Thyroid gland (tissue), 4 donors: ENCODE measurements around the gene CAGE1.

Experiments
- POLR2A ChIP-seq, 2 donors: fragments of 450-650 bp; IDR thresholded peaks; one replicate each; pipeline ENCODE4 v1.6.1; 2017; ENCODE audit warnings: antibody characterized with exemption in 2 of 2, mild to moderate bottlenecking in 2 of 2, moderate library complexity in 1 of 2
- TF ChIP-seq, protein P1 (sequence below), 6 experiments: fragments of 200-600 bp in 3 of 6; fragments of 450-650 bp in 3 of 6; sonication (generic) in 3 of 6; IDR thresholded peaks; one replicate each; pipeline ENCODE4 v1.5.1; 2016 to 2019; ENCODE audit warnings: antibody characterized with exemption in 6 of 6, mild to moderate bottlenecking in 2 of 6, inconsistent platforms in 1 of 6, moderate library complexity in 1 of 6

DNA sequence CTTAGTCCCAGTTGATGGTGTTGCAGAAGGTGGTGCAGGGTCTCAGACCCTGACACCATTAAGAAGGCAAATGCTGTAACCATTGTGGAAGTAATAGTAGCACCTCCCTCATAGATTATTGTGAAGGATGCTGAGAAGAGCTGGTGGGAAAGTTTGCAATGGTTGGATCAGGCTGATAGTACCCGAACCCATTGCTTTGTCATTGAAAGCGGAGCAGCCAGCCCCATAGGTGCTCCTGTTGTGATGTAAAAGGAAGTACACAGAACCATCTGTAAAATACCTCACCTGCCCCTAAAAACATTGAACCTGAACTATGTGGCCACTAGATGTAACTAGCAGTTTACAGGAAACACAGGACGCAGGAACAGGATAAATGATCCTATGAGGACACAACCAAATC, 31.5 kb upstream of the CAGE1 start:
- TF ChIP-seq, protein P1, sequence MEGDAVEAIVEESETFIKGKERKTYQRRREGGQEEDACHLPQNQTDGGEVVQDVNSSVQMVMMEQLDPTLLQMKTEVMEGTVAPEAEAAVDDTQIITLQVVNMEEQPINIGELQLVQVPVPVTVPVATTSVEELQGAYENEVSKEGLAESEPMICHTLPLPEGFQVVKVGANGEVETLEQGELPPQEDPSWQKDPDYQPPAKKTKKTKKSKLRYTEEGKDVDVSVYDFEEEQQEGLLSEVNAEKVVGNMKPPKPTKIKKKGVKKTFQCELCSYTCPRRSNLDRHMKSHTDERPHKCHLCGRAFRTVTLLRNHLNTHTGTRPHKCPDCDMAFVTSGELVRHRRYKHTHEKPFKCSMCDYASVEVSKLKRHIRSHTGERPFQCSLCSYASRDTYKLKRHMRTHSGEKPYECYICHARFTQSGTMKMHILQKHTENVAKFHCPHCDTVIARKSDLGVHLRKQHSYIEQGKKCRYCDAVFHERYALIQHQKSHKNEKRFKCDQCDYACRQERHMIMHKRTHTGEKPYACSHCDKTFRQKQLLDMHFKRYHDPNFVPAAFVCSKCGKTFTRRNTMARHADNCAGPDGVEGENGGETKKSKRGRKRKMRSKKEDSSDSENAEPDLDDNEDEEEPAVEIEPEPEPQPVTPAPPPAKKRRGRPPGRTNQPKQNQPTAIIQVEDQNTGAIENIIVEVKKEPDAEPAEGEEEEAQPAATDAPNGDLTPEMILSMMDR (IDR thresholded peaks at IDR 0.05): no peak
- TF ChIP-seq POLR2A (IDR thresholded peaks at IDR 0.05): no peak
